SU-DHL-6 (cell line): Measurements from ENCODE around the gene MRGPRD.

ENCODE experiments used
- H2AFZ ChIP-seq: fragments of 200-600 bp; sonication (generic); 2 replicates; pipeline ENCODE4 v1.6.1; 2014; ENCODE audit warnings: low read depth, mild to moderate bottlenecking, moderate library complexity, mixed read lengths, antibody characterized with exemption, low read length; ENCODE audit not compliant: severe bottlenecking
- H3F3A ChIP-seq: fragments of 200-600 bp; shearing (Covaris generic); 2 replicates; pipeline ENCODE4 v1.6.0; 2016; ENCODE audit warnings: antibody characterized with exemption, mild to moderate bottlenecking; ENCODE audit not compliant: insufficient read depth
- H3K27ac ChIP-seq: fragments of 200-600 bp; sonication (generic); 2 replicates; pipeline ENCODE4 v1.5.1; 2016; ENCODE audit warnings: low read depth, mild to moderate bottlenecking, low read length, moderate library complexity, mixed read lengths
- H3K27me3 ChIP-seq: fragments of 200-600 bp; sonication (generic), shearing (Covaris generic); 2 replicates; pipeline ENCODE4 v1.6.0; 2014; ENCODE audit warnings: mild to moderate bottlenecking, low read length
- H3K36me3 ChIP-seq: fragments of 200-600 bp; sonication (generic); 2 replicates; pipeline ENCODE4 v1.6.1; 2014; ENCODE audit warnings: mild to moderate bottlenecking, low read length, mixed read lengths
- H3K4me2 ChIP-seq: fragments of 300-600, 200-600 bp; shearing (Covaris generic), sonication (generic); 2 replicates; pipeline ENCODE4 v1.6.0; 2014; ENCODE audit warnings: low read length, low read depth, mild to moderate bottlenecking; ENCODE audit not compliant: poor library complexity, severe bottlenecking
- H3K4me3 ChIP-seq: fragments of 200-600 bp; sonication (generic); 2 replicates; pipeline ENCODE4 v1.5.1; 2014; ENCODE audit warnings: antibody characterized with exemption, low read length, mild to moderate bottlenecking, mixed read lengths; ENCODE audit not compliant: insufficient read depth, poor library complexity, severe bottlenecking
- H3K79me2 ChIP-seq: fragments of 200-600 bp; sonication (generic); 2 replicates; pipeline ENCODE4 v1.6.1; 2014; ENCODE audit warnings: mild to moderate bottlenecking, low read length, moderate library complexity; ENCODE audit not compliant: insufficient read depth
- H3K9ac ChIP-seq: fragments of 200-600 bp; sonication (generic); 2 replicates; pipeline ENCODE4 v1.7.0; 2014; ENCODE audit warnings: mild to moderate bottlenecking, low read length
- H3K9me2 ChIP-seq: fragments of 200-600 bp; sonication (generic); replicated peaks from 2 replicates; pipeline ENCODE4 v1.6.1; 2014; ENCODE audit warnings: low read length; ENCODE audit not compliant: insufficient read depth
- H3K9me3 ChIP-seq: fragments of 200-600 bp; sonication (generic); 2 replicates; pipeline ENCODE4 v1.6.1; 2014; ENCODE audit warnings: low read length, mixed read lengths; ENCODE audit not compliant: insufficient read depth
- H4K20me1 ChIP-seq: fragments of 200-600 bp; sonication (generic); 2 replicates; pipeline ENCODE4 v1.6.1; 2014; ENCODE audit warnings: low read depth, mild to moderate bottlenecking, antibody characterized with exemption, low read length, moderate library complexity, mixed read lengths
- CTCF ChIP-seq: fragments of 200-600 bp; sonication (generic); IDR thresholded peaks from one replicate; pipeline ENCODE4 v1.5.1; 2017; ENCODE audit warnings: antibody characterized with exemption, mild to moderate bottlenecking, low read length, moderate library complexity; ENCODE audit not compliant: insufficient read depth, poor library complexity, severe bottlenecking
- EZH2phosphoT487 ChIP-seq: fragments of 200-600 bp; sonication (generic), shearing (Covaris generic); conservative IDR thresholded peaks from 2 replicates; pipeline ENCODE4 v1.6.1; 2018; ENCODE audit warnings: mild to moderate bottlenecking, antibody characterized with exemption, low read length, moderate library complexity, mixed read lengths

Gene MRGPRD

GRCh38 chr11:69002110-69002569 is 21.4 kb upstream of the MRGPRD start:
- no peak overlapping the region for H3K4me3 ChIP-seq
- no peak overlapping the region for H3K4me2 ChIP-seq
- no peak overlapping the region for H3K9ac ChIP-seq
- TF ChIP-seq CTCF (no peak), EZH2phosphoT487 (no peak)
- H3K9me2 ChIP-seq = no peaks in the 10 kb centered on the region
- no peaks in the 10 kb centered on the region for H3K27me3 ChIP-seq
- H3K36me3 ChIP-seq = no peaks in the 10 kb centered on the region
- no peak overlapping the region for H3K27ac ChIP-seq
- H3K79me2 ChIP-seq = no peaks in the 10 kb centered on the region
- no peaks in the 10 kb centered on the region for H3K9me3 ChIP-seq
- H2AFZ ChIP-seq = no peak overlapping the region
- no peaks in the 10 kb centered on the region for H3F3A ChIP-seq
- no peaks in the 10 kb centered on the region for H4K20me1 ChIP-seq

GRCh38 chr11:69001243-69002081 is 20.7 kb upstream of the MRGPRD start:
- Histone ChIP-seq H3K27ac (no peak overlapping the region), H3K4me2 (no peak overlapping the region), H4K20me1 (no peaks in the 10 kb centered on the region), H3K9ac (no peak overlapping the region), H3F3A (no peaks in the 10 kb centered on the region), H3K27me3 (no peaks in the 10 kb centered on the region), H2AFZ (no peak overlapping the region), H3K36me3 (no peaks in the 10 kb centered on the region), H3K9me3 (no peaks in the 10 kb centered on the region), H3K79me2 (no peaks in the 10 kb centered on the region), H3K9me2 (no peaks in the 10 kb centered on the region), H3K4me3 (no peak overlapping the region)
- TF ChIP-seq CTCF = no peak
- no peak for TF ChIP-seq EZH2phosphoT487

GRCh38 chr11:69000831-69001242 is 20.1 kb upstream of the MRGPRD start:
- Histone ChIP-seq H3K9me2 (no peaks in the 10 kb centered on the region), H3K27me3 (no peaks in the 10 kb centered on the region), H3K79me2 (no peaks in the 10 kb centered on the region), H2AFZ (no peak overlapping the region), H3K4me3 (no peak overlapping the region), H3K9me3 (no peaks in the 10 kb centered on the region), H3K4me2 (no peak overlapping the region), H3K36me3 (no peaks in the 10 kb centered on the region), H3F3A (no peaks in the 10 kb centered on the region), H3K27ac (no peak overlapping the region), H4K20me1 (no peaks in the 10 kb centered on the region), H3K9ac (no peak overlapping the region)
- TF ChIP-seq EZH2phosphoT487 (no peak), CTCF (no peak)
